ENCODE data around the gene CLDN12.
"Not testable (repeated sequence)": the region's sequence is repeated elsewhere in the genome, so short reads cannot be mapped to it uniquely, and the experiment has no call there.

The CLDN12 gene

GRCh38 chr7:90445633-90446032 is 42.4 kb downstream of the CLDN12 start:
- no peak for DNase-seq

DNA sequence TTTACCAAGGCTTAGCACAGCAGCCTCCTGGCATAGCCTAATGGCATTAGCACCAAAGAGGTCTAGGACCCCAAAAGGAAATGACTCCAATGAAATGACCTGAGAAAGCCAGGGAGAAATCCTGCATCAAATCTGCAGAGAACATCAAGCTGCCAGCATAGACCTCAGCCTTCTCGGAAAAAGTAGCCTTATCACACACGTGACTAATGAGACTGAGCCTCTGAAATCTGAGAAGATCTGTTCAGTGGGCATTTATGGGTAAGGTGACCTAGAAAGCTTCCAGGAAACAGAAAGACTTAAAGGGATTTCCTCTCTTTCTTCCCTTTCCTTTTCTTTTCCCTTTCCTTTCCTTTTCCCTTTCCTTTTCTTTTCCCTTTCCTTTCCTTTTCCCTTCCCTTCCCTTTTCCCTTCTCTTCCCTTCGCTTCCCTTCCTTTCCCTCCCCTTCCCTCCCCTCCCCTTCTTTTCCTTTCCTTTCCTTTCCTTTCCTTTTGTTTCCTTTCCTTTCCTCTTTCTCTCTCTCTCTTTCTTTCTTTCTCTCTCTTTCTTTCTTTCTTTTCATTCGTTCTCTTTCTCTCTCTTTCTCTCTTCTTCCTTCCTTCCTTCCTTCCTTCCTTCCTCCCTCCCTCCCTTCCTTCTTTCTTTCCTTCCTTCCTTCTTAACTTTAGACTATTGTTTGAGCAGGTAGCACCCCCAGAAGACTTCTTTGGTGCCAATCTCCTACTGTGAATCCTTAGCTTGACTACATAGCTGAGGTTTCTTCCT is 43.1 kb downstream of the CLDN12 start:
- no peak for DNase-seq

DNA sequence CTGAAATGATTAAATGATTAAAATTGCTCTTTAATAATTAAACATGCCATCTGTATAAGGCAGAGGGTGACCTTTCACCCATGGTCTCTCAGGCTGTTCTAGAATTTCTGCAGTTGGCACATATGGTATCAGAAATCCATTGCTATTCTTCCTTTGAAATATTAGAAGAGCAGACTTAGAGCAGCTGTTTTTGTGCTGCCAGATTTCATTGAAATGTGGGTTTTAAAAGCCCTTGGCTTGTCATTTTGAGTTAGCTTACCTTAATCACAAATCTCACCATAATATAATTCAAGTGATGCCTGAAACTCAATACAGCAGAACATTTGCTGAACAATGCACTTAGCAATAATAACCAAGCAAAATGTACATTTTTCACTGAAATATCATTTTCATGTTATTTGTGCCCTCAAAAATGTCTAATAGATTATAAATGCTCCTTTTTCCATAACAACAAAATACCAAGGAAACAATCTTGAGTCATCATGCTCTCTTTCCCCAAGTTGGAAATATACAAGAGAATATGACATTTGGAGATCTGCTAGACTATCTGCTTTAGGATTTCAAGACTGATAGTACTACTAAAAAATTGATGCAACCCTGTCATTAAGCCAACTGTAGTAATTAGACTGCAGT is 50.1 kb downstream of the CLDN12 start:
- DNase-seq = no peak

GRCh38 chr7:90453931-90454330 is 50.7 kb downstream of the CLDN12 start:
- DNase-seq = no peak

- DNase-seq = no peak
Measured at GRCh38 chr7:90455163-90456030, 52.1 kb downstream of the CLDN12 start.

DNA sequence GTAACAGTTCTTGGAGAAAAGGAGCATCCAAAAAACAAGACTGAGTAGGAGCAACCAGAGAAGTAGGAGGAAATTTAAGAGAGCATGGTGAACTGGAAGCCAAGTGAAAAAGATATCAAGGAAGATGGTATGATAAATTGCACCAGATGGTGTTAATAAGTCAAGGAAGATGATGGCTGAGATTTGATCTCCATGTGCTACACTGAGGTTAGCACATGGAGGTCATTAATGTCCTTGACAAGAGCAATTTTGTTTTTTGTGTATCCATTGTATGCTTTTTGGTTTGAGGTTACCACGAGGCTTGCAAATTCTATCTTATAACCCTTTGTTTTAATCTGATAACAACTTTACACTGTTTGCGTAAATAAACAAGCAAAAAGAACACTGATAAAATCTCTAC is 54.8 kb downstream of the CLDN12 start:
- DNase-seq = no peak

- DNase-seq = no peak
Measured at GRCh38 chr7:90459888-90460287, 56.6 kb downstream of the CLDN12 start.

- DNase-seq = no peak
Measured at GRCh38 chr7:90461219-90461618, 58.0 kb downstream of the CLDN12 start.

DNA sequence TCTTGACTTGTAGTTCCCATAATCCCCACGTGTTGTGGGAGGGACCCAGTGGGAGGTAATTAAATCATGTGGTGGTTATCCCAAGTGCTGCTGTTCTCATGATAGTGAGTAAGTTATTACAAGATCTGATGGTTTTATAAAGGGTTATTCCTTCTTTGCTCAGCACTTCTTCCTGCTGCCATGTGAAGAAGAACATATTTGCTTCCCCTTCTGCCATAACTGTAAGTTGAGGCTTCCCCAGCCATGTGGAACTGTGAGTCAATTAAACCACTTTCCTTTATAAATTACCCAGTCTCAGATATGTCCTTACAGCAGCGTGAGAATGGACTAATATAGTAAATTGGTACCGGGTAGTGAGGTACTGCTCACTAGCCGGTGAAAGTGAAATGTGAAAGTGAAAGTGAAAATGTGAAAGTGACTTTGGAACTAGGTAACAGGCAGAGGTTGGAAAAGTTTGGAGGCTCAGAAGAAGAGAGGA is 59.9 kb downstream of the CLDN12 start:
- not testable (repeated sequence) for DNase-seq

Data from left hindlimb (tissue), 1 donor.